Neural cell (in vitro differentiated cells): ENCODE results near the gene FNDC1. TPM values are rescaled to one million over a fixed set of nuclear protein-coding genes. Genes with fewer than 3 reads are reported as not detected.

Source experiments
- H2AFZ ChIP-seq: fragments of 200-600, 300-800 bp; sonication (generic), shearing (Covaris generic); 2 replicates; pipeline ENCODE4 v1.6.0; 2014; ENCODE audit warnings: low read depth, mild to moderate bottlenecking, antibody characterized with exemption, low read length, moderate library complexity
- H3F3A ChIP-seq: fragments of 200-600 bp; shearing (Covaris generic); 2 replicates; pipeline ENCODE4 v1.6.1; 2016; ENCODE audit warnings: mild to moderate bottlenecking, moderate library complexity, mixed read lengths, antibody characterized with exemption, low read length; ENCODE audit not compliant: insufficient read depth, poor library complexity, severe bottlenecking
- H3K27ac ChIP-seq: fragments of 200-600, 300-800 bp; sonication (generic), shearing (Covaris generic); 2 replicates; pipeline ENCODE4 v1.5.1; 2014; ENCODE audit warnings: mild to moderate bottlenecking, low read length, moderate library complexity
- H3K27me3 ChIP-seq: fragments of 300-800, 200-600 bp; sonication (generic), shearing (Covaris generic); 2 replicates; pipeline ENCODE4 v1.6.0; 2014; ENCODE audit warnings: mild to moderate bottlenecking, low read depth, low read length, moderate library complexity; ENCODE audit not compliant: insufficient read depth
- H3K36me3 ChIP-seq: fragments of 300-800, 200-600 bp; sonication (generic), shearing (Covaris generic); 2 replicates; pipeline ENCODE4 v1.5.1; 2014; ENCODE audit warnings: mild to moderate bottlenecking, antibody characterized with exemption, low read length, moderate library complexity; ENCODE audit not compliant: insufficient read depth
- H3K4me2 ChIP-seq: fragments of 300-800, 200-600 bp; sonication (generic), shearing (Covaris generic); 2 replicates; pipeline ENCODE4 v1.6.0; 2014; ENCODE audit warnings: mild to moderate bottlenecking, low read length
- H3K4me3 ChIP-seq: fragments of 300-800, 200-600 bp; sonication (generic), shearing (Covaris generic); 2 replicates; pipeline ENCODE4 v1.5.1; 2014; ENCODE audit warnings: mild to moderate bottlenecking, low read length, moderate library complexity
- H3K79me2 ChIP-seq: fragments of 200-600 bp; shearing (Covaris generic); replicated peaks from 2 replicates; pipeline ENCODE4 v1.6.0; 2014; ENCODE audit warnings: mild to moderate bottlenecking, low read length, moderate library complexity; ENCODE audit not compliant: insufficient read depth
- H3K9ac ChIP-seq: fragments of 300-800, 200-600 bp; sonication (generic), shearing (Covaris generic); 2 replicates; pipeline ENCODE4 v1.6.1; 2016; ENCODE audit warnings: mild to moderate bottlenecking, low read length, mixed read lengths
- H3K9me2 ChIP-seq: fragments of 200-600 bp; shearing (Covaris generic); 2 replicates; pipeline ENCODE4 v1.6.1; 2016; ENCODE audit warnings: mild to moderate bottlenecking, low read length, mixed read lengths; ENCODE audit not compliant: insufficient read depth
- H3K9me3 ChIP-seq: fragments of 200-600, 300-800 bp; sonication (generic), shearing (Covaris generic); 2 replicates; pipeline ENCODE4 v1.6.1; 2016; ENCODE audit warnings: mild to moderate bottlenecking, mixed run types, low read length, moderate library complexity, mixed read lengths
- H4K20me1 ChIP-seq: fragments of 200-600 bp; shearing (Covaris generic); 2 replicates; pipeline ENCODE4 v1.6.1; 2016; ENCODE audit warnings: mild to moderate bottlenecking, mixed run types; ENCODE audit not compliant: insufficient read depth
- EP300 ChIP-seq: fragments of 450-650 bp; conservative IDR thresholded peaks from 2 replicates; pipeline ENCODE4 v1.6.1; 2014; ENCODE audit warnings: antibody characterized with exemption, mild to moderate bottlenecking, moderate library complexity; ENCODE audit not compliant: poor library complexity, severe bottlenecking
- EZH2 ChIP-seq: fragments of 200-600, 300-800 bp; shearing (Covaris generic), sonication (generic); IDR thresholded peaks from 2 replicates; pipeline ENCODE4 v1.6.1; 2014; ENCODE audit warnings: antibody characterized with exemption, low read length, borderline replicate concordance, mild to moderate bottlenecking; ENCODE audit not compliant: insufficient read depth, poor library complexity, severe bottlenecking
- MXI1 ChIP-seq: fragments of 450-650 bp; conservative IDR thresholded peaks from 2 replicates; pipeline ENCODE4 v1.6.1; 2014; ENCODE audit warnings: antibody characterized with exemption, mild to moderate bottlenecking; ENCODE audit not compliant: poor library complexity, severe bottlenecking
- POLR2AphosphoS5 ChIP-seq: IDR thresholded peaks from 2 replicates; pipeline ENCODE4 v1.6.1; 2012
- RAD21 ChIP-seq: fragments of 450-650 bp; conservative IDR thresholded peaks from 2 replicates; pipeline ENCODE4 v1.6.1; 2014; ENCODE audit warnings: antibody characterized with exemption, mild to moderate bottlenecking, moderate library complexity
- SMC3 ChIP-seq: fragments of 450-650 bp; conservative IDR thresholded peaks from 2 replicates; pipeline ENCODE4 v1.6.1; 2014; ENCODE audit warnings: antibody characterized with exemption, mild to moderate bottlenecking, moderate library complexity; ENCODE audit not compliant: poor library complexity
- TAF1 ChIP-seq: IDR thresholded peaks from 2 replicates; pipeline ENCODE4 v1.6.1; 2012; ENCODE audit warnings: low read depth
- polyA plus RNA-seq: library from polyadenylated mRNA; depleted of rRNA; stranded (reverse); fragments of >200 nt; gene quantifications from 2 replicates; pipeline ENCODE4 v1.2.3, GENCODE V29; 2014
- TF ChIP-seq, protein P1 (sequence below): fragments of 450-650 bp; IDR thresholded peaks from 2 replicates; pipeline ENCODE4 v1.5.1; 2014; ENCODE audit warnings: antibody characterized with exemption, mild to moderate bottlenecking, moderate library complexity; ENCODE audit not compliant: poor library complexity, severe bottlenecking
- TF ChIP-seq, protein P2 (sequence below): IDR thresholded peaks from 2 replicates; pipeline ENCODE4 v1.6.1; 2012; ENCODE audit warnings: borderline replicate concordance

FNDC1 gene
- polyA plus RNA-seq, 1 donor from 2014 or later = not detected

DNA sequence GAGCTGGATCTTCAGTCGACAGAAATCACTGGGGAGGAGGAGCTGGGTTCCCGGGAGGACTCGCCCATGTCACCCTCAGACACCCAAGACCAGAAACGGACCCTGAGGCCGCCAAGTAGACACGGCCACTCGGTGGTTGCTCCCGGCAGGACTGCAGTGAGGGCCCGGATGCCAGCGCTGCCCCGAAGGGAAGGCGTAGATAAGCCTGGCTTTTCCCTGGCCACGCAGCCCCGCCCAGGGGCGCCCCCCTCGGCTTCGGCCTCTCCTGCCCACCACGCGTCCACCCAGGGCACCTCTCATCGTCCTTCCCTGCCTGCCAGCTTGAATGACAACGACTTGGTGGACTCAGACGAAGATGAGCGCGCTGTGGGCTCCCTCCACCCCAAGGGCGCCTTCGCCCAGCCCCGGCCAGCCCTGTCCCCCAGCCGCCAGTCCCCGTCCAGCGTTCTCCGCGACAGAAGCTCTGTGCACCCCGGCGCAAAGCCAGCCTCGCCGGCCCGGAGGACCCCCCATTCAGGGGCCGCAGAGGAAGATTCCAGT lies 63.0 kb downstream of the FNDC1 start:
- no peaks in the 10 kb centered on the region for H3F3A ChIP-seq
- no peaks in the 10 kb centered on the region for H4K20me1 ChIP-seq
- H3K9me2 ChIP-seq = no peaks in the 10 kb centered on the region
- no peaks in the 10 kb centered on the region for H3K9me3 ChIP-seq
- H2AFZ ChIP-seq = no peak overlapping the region
- TF ChIP-seq, protein P1, sequence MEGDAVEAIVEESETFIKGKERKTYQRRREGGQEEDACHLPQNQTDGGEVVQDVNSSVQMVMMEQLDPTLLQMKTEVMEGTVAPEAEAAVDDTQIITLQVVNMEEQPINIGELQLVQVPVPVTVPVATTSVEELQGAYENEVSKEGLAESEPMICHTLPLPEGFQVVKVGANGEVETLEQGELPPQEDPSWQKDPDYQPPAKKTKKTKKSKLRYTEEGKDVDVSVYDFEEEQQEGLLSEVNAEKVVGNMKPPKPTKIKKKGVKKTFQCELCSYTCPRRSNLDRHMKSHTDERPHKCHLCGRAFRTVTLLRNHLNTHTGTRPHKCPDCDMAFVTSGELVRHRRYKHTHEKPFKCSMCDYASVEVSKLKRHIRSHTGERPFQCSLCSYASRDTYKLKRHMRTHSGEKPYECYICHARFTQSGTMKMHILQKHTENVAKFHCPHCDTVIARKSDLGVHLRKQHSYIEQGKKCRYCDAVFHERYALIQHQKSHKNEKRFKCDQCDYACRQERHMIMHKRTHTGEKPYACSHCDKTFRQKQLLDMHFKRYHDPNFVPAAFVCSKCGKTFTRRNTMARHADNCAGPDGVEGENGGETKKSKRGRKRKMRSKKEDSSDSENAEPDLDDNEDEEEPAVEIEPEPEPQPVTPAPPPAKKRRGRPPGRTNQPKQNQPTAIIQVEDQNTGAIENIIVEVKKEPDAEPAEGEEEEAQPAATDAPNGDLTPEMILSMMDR = no peak
- no peak for TF ChIP-seq EZH2
- no peak for TF ChIP-seq TAF1
- no peak for TF ChIP-seq MXI1
- no peak for TF ChIP-seq SMC3
- no peak for TF ChIP-seq RAD21
- TF ChIP-seq POLR2AphosphoS5 = no peak
- TF ChIP-seq, protein P2, sequence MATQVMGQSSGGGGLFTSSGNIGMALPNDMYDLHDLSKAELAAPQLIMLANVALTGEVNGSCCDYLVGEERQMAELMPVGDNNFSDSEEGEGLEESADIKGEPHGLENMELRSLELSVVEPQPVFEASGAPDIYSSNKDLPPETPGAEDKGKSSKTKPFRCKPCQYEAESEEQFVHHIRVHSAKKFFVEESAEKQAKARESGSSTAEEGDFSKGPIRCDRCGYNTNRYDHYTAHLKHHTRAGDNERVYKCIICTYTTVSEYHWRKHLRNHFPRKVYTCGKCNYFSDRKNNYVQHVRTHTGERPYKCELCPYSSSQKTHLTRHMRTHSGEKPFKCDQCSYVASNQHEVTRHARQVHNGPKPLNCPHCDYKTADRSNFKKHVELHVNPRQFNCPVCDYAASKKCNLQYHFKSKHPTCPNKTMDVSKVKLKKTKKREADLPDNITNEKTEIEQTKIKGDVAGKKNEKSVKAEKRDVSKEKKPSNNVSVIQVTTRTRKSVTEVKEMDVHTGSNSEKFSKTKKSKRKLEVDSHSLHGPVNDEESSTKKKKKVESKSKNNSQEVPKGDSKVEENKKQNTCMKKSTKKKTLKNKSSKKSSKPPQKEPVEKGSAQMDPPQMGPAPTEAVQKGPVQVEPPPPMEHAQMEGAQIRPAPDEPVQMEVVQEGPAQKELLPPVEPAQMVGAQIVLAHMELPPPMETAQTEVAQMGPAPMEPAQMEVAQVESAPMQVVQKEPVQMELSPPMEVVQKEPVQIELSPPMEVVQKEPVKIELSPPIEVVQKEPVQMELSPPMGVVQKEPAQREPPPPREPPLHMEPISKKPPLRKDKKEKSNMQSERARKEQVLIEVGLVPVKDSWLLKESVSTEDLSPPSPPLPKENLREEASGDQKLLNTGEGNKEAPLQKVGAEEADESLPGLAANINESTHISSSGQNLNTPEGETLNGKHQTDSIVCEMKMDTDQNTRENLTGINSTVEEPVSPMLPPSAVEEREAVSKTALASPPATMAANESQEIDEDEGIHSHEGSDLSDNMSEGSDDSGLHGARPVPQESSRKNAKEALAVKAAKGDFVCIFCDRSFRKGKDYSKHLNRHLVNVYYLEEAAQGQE = no peak
- no peak for TF ChIP-seq EP300
- no peak overlapping the region for H3K4me2 ChIP-seq
- H3K79me2 ChIP-seq = no peaks in the 10 kb centered on the region
- H3K27ac ChIP-seq = no peak overlapping the region
- no peaks in the 10 kb centered on the region for H3K36me3 ChIP-seq
- H3K9ac ChIP-seq = no peak overlapping the region
- no peak overlapping the region for H3K4me3 ChIP-seq
- peaks cover 7% of the 10 kb centered on the region for H3K27me3 ChIP-seq

DNA sequence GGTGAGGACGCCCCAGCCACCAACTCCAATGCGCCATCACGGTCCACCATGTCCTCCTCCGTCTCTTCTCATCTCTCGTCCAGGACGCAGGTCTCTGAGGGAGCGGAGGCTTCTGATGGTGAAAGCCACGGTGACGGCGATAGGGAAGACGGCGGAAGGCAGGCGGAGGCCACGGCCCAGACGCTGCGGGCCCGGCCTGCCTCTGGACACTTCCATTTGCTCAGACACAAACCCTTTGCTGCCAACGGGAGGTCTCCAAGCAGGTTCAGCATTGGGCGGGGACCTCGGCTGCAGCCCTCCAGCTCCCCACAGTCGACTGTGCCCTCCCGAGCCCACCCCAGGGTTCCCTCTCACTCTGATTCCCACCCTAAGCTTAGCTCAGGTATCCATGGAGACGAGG lies 63.6 kb downstream of the FNDC1 start:
- H3K4me3 ChIP-seq = no peak overlapping the region
- H3K9ac ChIP-seq = no peak overlapping the region
- H3K79me2 ChIP-seq = no peaks in the 10 kb centered on the region
- no peaks in the 10 kb centered on the region for H3K9me2 ChIP-seq
- TF ChIP-seq POLR2AphosphoS5 = no peak
- no peak for TF ChIP-seq MXI1
- no peak for TF ChIP-seq RAD21
- no peak for TF ChIP-seq TAF1
- TF ChIP-seq, protein P1 = no peak
- no peak overlapping the region for H2AFZ ChIP-seq
- no peaks in the 10 kb centered on the region for H3K9me3 ChIP-seq
- H3F3A ChIP-seq = no peaks in the 10 kb centered on the region
- H4K20me1 ChIP-seq = no peaks in the 10 kb centered on the region
- H3K27ac ChIP-seq = no peak overlapping the region
- H3K4me2 ChIP-seq = no peak overlapping the region
- H3K27me3 ChIP-seq = peaks cover 7% of the 10 kb centered on the region
- H3K36me3 ChIP-seq = no peaks in the 10 kb centered on the region
